Measurements from ENCODE around the gene SEZ6L.

GRCh38 chr22:26357281-26357680 lies 188.0 kb downstream of the SEZ6L start:
- TF ChIP-seq, protein P1, sequence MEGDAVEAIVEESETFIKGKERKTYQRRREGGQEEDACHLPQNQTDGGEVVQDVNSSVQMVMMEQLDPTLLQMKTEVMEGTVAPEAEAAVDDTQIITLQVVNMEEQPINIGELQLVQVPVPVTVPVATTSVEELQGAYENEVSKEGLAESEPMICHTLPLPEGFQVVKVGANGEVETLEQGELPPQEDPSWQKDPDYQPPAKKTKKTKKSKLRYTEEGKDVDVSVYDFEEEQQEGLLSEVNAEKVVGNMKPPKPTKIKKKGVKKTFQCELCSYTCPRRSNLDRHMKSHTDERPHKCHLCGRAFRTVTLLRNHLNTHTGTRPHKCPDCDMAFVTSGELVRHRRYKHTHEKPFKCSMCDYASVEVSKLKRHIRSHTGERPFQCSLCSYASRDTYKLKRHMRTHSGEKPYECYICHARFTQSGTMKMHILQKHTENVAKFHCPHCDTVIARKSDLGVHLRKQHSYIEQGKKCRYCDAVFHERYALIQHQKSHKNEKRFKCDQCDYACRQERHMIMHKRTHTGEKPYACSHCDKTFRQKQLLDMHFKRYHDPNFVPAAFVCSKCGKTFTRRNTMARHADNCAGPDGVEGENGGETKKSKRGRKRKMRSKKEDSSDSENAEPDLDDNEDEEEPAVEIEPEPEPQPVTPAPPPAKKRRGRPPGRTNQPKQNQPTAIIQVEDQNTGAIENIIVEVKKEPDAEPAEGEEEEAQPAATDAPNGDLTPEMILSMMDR (IDR thresholded peaks at IDR 0.05) = no peak
- TF ChIP-seq ESRRA (IDR thresholded peaks at IDR 0.05; ENCODE audit: borderline replicate concordance, low read length) (no peak), MAX (IDR thresholded peaks at IDR 0.05) (no peak), POLR2A (IDR thresholded peaks at IDR 0.05; ENCODE audit: low read length) (no peak)

Data from A549 (cell line).